CD14-positive monocyte (primary cell): ENCODE results near the gene ASCC1. TPM values are rescaled to one million over a fixed set of nuclear protein-coding genes. Genes with fewer than 3 reads are reported as not detected.

Experiments used
- DNase-seq, 3 donors: peaks; one replicate each; pipeline ENCODE4 v3.0.0-alpha.2; 2011 to 2022
- H2AFZ ChIP-seq: 2 replicates; pipeline ENCODE4 v1.6.0; 2012; ENCODE audit warnings: mild to moderate bottlenecking, low read depth, low read length, inconsistent platforms; ENCODE audit not compliant: insufficient read depth, poor library complexity, severe bottlenecking
- H3K27ac ChIP-seq, 2 donors: 1 replicate in 1 of 2; 2 replicates in 1 of 2; pipeline ENCODE4 v1.5.1; 2012 to 2013; ENCODE audit warnings: low read length in 2 of 2, control low read depth in 1 of 2, inconsistent platforms in 1 of 2, low read depth in 1 of 2, mild to moderate bottlenecking in 1 of 2
- H3K27me3 ChIP-seq, 2 donors: one replicate each; pipeline versions ENCODE4 v1.6.0 to v1.6.1; 2011 to 2013; ENCODE audit warnings: low read length in 2 of 2; ENCODE audit not compliant: control insufficient read depth in 2 of 2, insufficient read depth in 2 of 2
- H3K36me3 ChIP-seq, 2 donors: replicated peaks in 1 of 2; 1 replicate in 1 of 2; 2 replicates in 1 of 2; pipeline versions ENCODE4 v1.5.1 to v1.6.1; 2012 to 2013; ENCODE audit warnings: low read length in 2 of 2, control low read depth in 1 of 2, inconsistent platforms in 1 of 2, mild to moderate bottlenecking in 1 of 2; ENCODE audit not compliant: insufficient read depth in 2 of 2, control insufficient read depth in 1 of 2
- H3K4me1 ChIP-seq, 2 donors: 1 replicate in 1 of 2; 2 replicates in 1 of 2; pipeline versions ENCODE4 v1.5.1 to v1.6.1; 2012 to 2013; ENCODE audit warnings: low read length in 2 of 2, control low read depth in 1 of 2, inconsistent platforms in 1 of 2, mild to moderate bottlenecking in 1 of 2, moderate library complexity in 1 of 2; ENCODE audit not compliant: insufficient read depth in 2 of 2, control insufficient read depth in 1 of 2
- H3K4me2 ChIP-seq: replicated peaks from 2 replicates; pipeline ENCODE3; 2012; ENCODE audit warnings: low read length, moderate library complexity, mild to moderate bottlenecking; ENCODE audit not compliant: poor library complexity, severe bottlenecking; ENCODE audit errors: extremely low read depth
- H3K4me3 ChIP-seq, 3 experiments: fragments of 200-600 bp in 1 of 3; sonication (generic) in 1 of 3; replicated peaks in 1 of 3; 1 replicate in 2 of 3; 2 replicates in 1 of 3; pipeline ENCODE4 v1.5.1; 2011 to 2013; ENCODE audit warnings: low read length in 3 of 3, mild to moderate bottlenecking in 3 of 3, control low read depth in 2 of 3, low read depth in 2 of 3, inconsistent platforms in 1 of 3, moderate library complexity in 1 of 3
- H3K79me2 ChIP-seq: 2 replicates; pipeline ENCODE4 v1.6.0; 2012; ENCODE audit warnings: mild to moderate bottlenecking, control low read depth, inconsistent platforms, low read length, moderate library complexity; ENCODE audit not compliant: insufficient read depth
- H3K9ac ChIP-seq: 2 replicates; pipeline ENCODE4 v1.6.0; 2017; ENCODE audit warnings: low read length, mild to moderate bottlenecking; ENCODE audit not compliant: insufficient read depth, poor library complexity, severe bottlenecking
- H3K9me3 ChIP-seq, 2 donors: replicated peaks in 1 of 2; 1 replicate in 1 of 2; 2 replicates in 1 of 2; pipeline versions ENCODE4 v1.5.1 to v1.6.1; 2012 to 2013; ENCODE audit warnings: low read length in 2 of 2, control low read depth in 1 of 2; ENCODE audit not compliant: control insufficient read depth in 1 of 2, insufficient read depth in 1 of 2
- H4K20me1 ChIP-seq: 2 replicates; pipeline ENCODE4 v1.6.0; 2012; ENCODE audit warnings: mild to moderate bottlenecking, low read length, control low read depth, moderate library complexity; ENCODE audit not compliant: insufficient read depth
- H3K27ac Mint-ChIP-seq, 7 donors: one replicate each; pipeline ENCODE4 v1.8.0; 2020; ENCODE audit warnings: mild to moderate bottlenecking in 7 of 7, mixed read lengths in 7 of 7, moderate library complexity in 6 of 7, inconsistent platforms in 2 of 7
- H3K27me3 Mint-ChIP-seq, 3 donors: one replicate each; pipeline ENCODE4 v1.8.0; 2021 to 2022; ENCODE audit warnings: low read depth in 3 of 3, mild to moderate bottlenecking in 3 of 3, mixed read lengths in 3 of 3, moderate library complexity in 3 of 3, inconsistent platforms in 1 of 3
- H3K36me3 Mint-ChIP-seq, 2 donors: one replicate each; pipeline ENCODE4 v1.8.0; 2020; ENCODE audit warnings: mixed read lengths in 2 of 2, inconsistent platforms in 1 of 2, mild to moderate bottlenecking in 1 of 2
- H3K4me1 Mint-ChIP-seq: one replicate; pipeline ENCODE4 v1.8.0; 2020; ENCODE audit warnings: mild to moderate bottlenecking, mixed read lengths
- H3K4me3 Mint-ChIP-seq, 2 donors: one replicate each; pipeline ENCODE4 v1.8.0; 2020; ENCODE audit warnings: mild to moderate bottlenecking in 2 of 2, mixed read lengths in 2 of 2, moderate library complexity in 1 of 2
- H3K9me3 Mint-ChIP-seq, 7 donors: one replicate each; pipeline ENCODE4 v1.8.0; 2020 to 2022; ENCODE audit warnings: mixed read lengths in 7 of 7, mild to moderate bottlenecking in 6 of 7, moderate library complexity in 6 of 7, inconsistent platforms in 2 of 7
- WGBS: methylation state at CpG from one replicate; pipeline ENCODE4 v1.1.5; 2013; ENCODE audit warnings: missing lambda C conversion rate; ENCODE audit not compliant: insufficient coverage; 5-methylcytosine and 5-hydroxymethylcytosine counted together
- intact Hi-C, 2 donors: fragments of 100-400 bp; cut with micrococcal nuclease; formaldehyde crosslinking; loops; one replicate each; pipeline versions ENCODE4 v1.15.0 to v1.15.1; 2023
- polyA plus RNA-seq, 3 donors: library from polyadenylated mRNA; depleted of rRNA in 1 of 3; unstranded in 2 of 3; stranded (reverse) in 1 of 3; fragments of 300-500 nt in 2 of 3; fragments of >200 nt in 1 of 3; fragmentation: Illumina TruSeq in 2 of 3; gene quantifications; 1 replicate in 2 of 3; 2 replicates in 1 of 3; pipeline ENCODE4 v1.2.3, GENCODE V29; 2012 to 2021
- TF ChIP-seq, protein P1 (sequence below): fragments of 200-600 bp; IDR thresholded peaks from one replicate; pipeline ENCODE4 v1.8.0; 2022; ENCODE audit warnings: antibody characterized with exemption, mild to moderate bottlenecking

Gene ASCC1
- polyA plus RNA-seq, 3 donors = 8.2 to 20.9 (median 17.9) TPM

DNA sequence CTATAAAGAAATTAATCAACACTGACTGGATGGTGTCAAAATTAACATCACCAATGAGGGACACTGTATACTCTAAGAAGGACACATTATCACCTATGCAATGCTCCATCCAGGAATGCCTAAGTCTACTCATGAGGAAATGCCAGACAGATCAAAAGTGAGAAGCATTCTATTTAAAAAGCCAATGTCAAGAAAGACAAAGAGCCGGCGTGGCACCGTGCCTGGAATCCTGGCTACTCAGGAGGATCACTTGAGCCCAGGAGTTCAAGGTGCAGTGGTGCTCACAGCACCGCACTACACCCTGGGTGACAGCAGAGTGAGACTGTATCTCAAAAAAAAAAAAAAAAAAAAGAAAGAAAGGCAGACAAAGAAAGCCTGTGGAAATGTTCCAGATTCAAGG, 45.8 kb downstream of the ASCC1 start:
- H3K4me1 ChIP-seq = peaks cover 14 to 20% of the 10 kb centered on the region in 2 donors
- 94% methylated on average over 3 of the region's 4 CpGs for WGBS
- intact Hi-C loops = no loop called here
- no peaks in the 10 kb centered on the region for H3K36me3 ChIP-seq
- H3K4me3 ChIP-seq = no peak overlapping the region
- H3K4me1 Mint-ChIP-seq = peaks cover 19% of the 10 kb centered on the region
- no peaks in the 10 kb centered on the region for H3K9me3 ChIP-seq
- H3K27me3 ChIP-seq = no peaks in the 10 kb centered on the region
- peaks cover 0 to 2% (median 0%) of the 10 kb centered on the region in 7 donors for H3K9me3 Mint-ChIP-seq
- no peaks in the 10 kb centered on the region for H4K20me1 ChIP-seq
- peaks cover 11 to 15% of the 10 kb centered on the region in 2 donors for H3K36me3 Mint-ChIP-seq
- no peak overlapping the region for H3K27ac ChIP-seq
- no peak overlapping the region for H3K9ac ChIP-seq
- no peak overlapping the region for H3K4me2 ChIP-seq
- H3K4me3 Mint-ChIP-seq = no peak overlapping the region
- no peak overlapping the region for H2AFZ ChIP-seq
- DNase-seq = no peak
- no peaks in the 10 kb centered on the region for H3K79me2 ChIP-seq
- H3K27me3 Mint-ChIP-seq = no peaks in the 10 kb centered on the region
- TF ChIP-seq, protein P1, sequence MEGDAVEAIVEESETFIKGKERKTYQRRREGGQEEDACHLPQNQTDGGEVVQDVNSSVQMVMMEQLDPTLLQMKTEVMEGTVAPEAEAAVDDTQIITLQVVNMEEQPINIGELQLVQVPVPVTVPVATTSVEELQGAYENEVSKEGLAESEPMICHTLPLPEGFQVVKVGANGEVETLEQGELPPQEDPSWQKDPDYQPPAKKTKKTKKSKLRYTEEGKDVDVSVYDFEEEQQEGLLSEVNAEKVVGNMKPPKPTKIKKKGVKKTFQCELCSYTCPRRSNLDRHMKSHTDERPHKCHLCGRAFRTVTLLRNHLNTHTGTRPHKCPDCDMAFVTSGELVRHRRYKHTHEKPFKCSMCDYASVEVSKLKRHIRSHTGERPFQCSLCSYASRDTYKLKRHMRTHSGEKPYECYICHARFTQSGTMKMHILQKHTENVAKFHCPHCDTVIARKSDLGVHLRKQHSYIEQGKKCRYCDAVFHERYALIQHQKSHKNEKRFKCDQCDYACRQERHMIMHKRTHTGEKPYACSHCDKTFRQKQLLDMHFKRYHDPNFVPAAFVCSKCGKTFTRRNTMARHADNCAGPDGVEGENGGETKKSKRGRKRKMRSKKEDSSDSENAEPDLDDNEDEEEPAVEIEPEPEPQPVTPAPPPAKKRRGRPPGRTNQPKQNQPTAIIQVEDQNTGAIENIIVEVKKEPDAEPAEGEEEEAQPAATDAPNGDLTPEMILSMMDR = no peak
- peak overlapping the region in 1 of 7 donors; percentile 49 for H3K27ac Mint-ChIP-seq

DNA sequence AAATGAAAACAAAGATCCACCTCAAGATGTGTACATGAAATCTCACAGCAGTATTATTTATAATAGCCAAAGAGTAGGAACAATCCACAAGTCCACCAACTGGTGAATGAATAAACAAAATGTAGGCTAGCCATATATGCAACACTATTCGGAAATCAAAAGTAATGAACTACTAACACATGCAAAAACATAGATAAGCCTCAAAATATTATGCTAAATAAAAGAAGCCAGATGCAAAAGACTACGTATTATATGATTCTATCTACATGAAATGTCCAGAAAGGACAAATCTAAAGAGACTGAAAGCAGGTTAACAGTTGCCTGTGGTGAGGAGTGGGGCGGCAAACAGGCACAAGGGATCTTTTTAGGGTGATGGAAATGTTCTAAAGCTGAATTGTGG, 49.0 kb downstream of the ASCC1 start:
- no peaks in the 10 kb centered on the region for H3K36me3 ChIP-seq
- peaks cover 0 to 2% (median 0%) of the 10 kb centered on the region in 3 donors for H3K27me3 Mint-ChIP-seq
- no peaks in the 10 kb centered on the region for H3K79me2 ChIP-seq
- H3K4me1 Mint-ChIP-seq = peaks cover 29% of the 10 kb centered on the region
- TF ChIP-seq, protein P1 = no peak
- no CpG with 5 or more reads among the region's 3 CpGs for WGBS
- intact Hi-C loops = no loop called here
- H3K9me3 Mint-ChIP-seq = peaks cover 0 to 1% (median 0%) of the 10 kb centered on the region in 7 donors
- peaks cover 22 to 33% of the 10 kb centered on the region in 2 donors for H3K4me1 ChIP-seq
- H3K4me3 Mint-ChIP-seq = no peak overlapping the region
- no peak overlapping the region for H3K4me3 ChIP-seq
- no peak overlapping the region for H3K9ac ChIP-seq
- H2AFZ ChIP-seq = no peak overlapping the region
- H3K36me3 Mint-ChIP-seq = peaks cover 13 to 15% of the 10 kb centered on the region in 2 donors
- no peak overlapping the region for H3K4me2 ChIP-seq
- no peak overlapping the region for H3K27ac ChIP-seq
- no peak for DNase-seq
- H3K27ac Mint-ChIP-seq = no peak overlapping the region
- H3K9me3 ChIP-seq = no peaks in the 10 kb centered on the region
- H4K20me1 ChIP-seq = no peaks in the 10 kb centered on the region
- no peaks in the 10 kb centered on the region for H3K27me3 ChIP-seq
